ENCODE measurements around the gene TRAK1. TPM values are rescaled to one million over a fixed set of nuclear protein-coding genes. Genes with fewer than 3 reads are reported as not detected.

Gene TRAK1
- polyA plus RNA-seq, 3 donors = 6.6 to 40.8 (median 7.0) TPM

DNA sequence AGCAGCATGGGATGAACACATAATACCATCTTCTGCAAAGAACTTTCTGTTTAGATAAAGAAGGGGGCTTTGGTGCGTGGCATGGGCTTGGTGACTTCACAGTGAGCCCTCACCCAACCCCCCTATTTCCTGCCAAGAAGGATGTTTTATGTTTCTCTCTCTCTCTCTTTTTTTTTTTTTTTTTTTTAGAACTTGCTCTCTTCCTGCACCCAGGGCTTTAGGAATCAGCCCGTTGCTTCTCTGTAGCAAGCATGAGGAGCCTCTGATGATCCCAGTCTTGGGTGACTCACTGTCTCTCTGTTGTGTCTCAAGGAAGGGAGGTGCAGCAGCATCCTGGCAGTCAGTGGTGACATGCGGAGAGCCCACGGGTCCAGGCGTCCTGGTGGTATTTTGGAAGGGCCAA lies 125.8 kb downstream of the TRAK1 start:
- Histone ChIP-seq H3K27me3 (ENCODE audit: control insufficient read depth in 2 of 2, insufficient read depth in 2 of 2, low read length in 2 of 2) (no peaks in the 10 kb centered on the region), H3K36me3 (replicated peaks in 1 of 2; ENCODE audit: control insufficient read depth in 1 of 2, insufficient read depth in 2 of 2, low read length in 2 of 2) (peaks cover 54 to 94% of the 10 kb centered on the region in 2 donors), H4K20me1 (ENCODE audit: insufficient read depth, low read length) (no peaks in the 10 kb centered on the region), H3K4me3 (replicated peaks in 1 of 3; ENCODE audit: low read depth in 2 of 3, low read length in 3 of 3) (no peak overlapping the region), H3K27ac (ENCODE audit: low read depth in 1 of 2, low read length in 2 of 2) (no peak overlapping the region), H3K79me2 (ENCODE audit: insufficient read depth, low read length) (no peaks in the 10 kb centered on the region), H3K4me1 (ENCODE audit: control insufficient read depth in 1 of 2, insufficient read depth in 2 of 2, low read length in 2 of 2) (no peaks in the 10 kb centered on the region), H3K9me3 (replicated peaks in 1 of 2; ENCODE audit: control insufficient read depth in 1 of 2, insufficient read depth in 1 of 2, low read length in 2 of 2) (no peaks in the 10 kb centered on the region), H3K4me2 (replicated peaks; ENCODE audit: extremely low read depth, low read length, poor library complexity, severe bottlenecking) (no peak overlapping the region), H2AFZ (ENCODE audit: insufficient read depth, low read depth, low read length, poor library complexity, severe bottlenecking) (no peak overlapping the region), H3K9ac (ENCODE audit: insufficient read depth, low read length, poor library complexity, severe bottlenecking) (no peak overlapping the region)
- DNase-seq = no peak
- Mint-ChIP-seq H3K4me3 (no peak overlapping the region), H3K4me1 (peaks cover 2% of the 10 kb centered on the region), H3K27me3 (ENCODE audit: low read depth in 3 of 3) (no peaks in the 10 kb centered on the region), H3K27ac (no peak overlapping the region), H3K9me3 (no peaks in the 10 kb centered on the region), H3K36me3 (peaks cover 76 to 95% of the 10 kb centered on the region in 2 donors)
- intact Hi-C loops (cut with micrococcal nuclease) = no loop called here
- WGBS (ENCODE audit: insufficient coverage) = 46% methylated on average over 1 of the region's 5 CpGs
- TF ChIP-seq, protein P1, sequence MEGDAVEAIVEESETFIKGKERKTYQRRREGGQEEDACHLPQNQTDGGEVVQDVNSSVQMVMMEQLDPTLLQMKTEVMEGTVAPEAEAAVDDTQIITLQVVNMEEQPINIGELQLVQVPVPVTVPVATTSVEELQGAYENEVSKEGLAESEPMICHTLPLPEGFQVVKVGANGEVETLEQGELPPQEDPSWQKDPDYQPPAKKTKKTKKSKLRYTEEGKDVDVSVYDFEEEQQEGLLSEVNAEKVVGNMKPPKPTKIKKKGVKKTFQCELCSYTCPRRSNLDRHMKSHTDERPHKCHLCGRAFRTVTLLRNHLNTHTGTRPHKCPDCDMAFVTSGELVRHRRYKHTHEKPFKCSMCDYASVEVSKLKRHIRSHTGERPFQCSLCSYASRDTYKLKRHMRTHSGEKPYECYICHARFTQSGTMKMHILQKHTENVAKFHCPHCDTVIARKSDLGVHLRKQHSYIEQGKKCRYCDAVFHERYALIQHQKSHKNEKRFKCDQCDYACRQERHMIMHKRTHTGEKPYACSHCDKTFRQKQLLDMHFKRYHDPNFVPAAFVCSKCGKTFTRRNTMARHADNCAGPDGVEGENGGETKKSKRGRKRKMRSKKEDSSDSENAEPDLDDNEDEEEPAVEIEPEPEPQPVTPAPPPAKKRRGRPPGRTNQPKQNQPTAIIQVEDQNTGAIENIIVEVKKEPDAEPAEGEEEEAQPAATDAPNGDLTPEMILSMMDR (IDR thresholded peaks at IDR 0.05) = no peak

DNA sequence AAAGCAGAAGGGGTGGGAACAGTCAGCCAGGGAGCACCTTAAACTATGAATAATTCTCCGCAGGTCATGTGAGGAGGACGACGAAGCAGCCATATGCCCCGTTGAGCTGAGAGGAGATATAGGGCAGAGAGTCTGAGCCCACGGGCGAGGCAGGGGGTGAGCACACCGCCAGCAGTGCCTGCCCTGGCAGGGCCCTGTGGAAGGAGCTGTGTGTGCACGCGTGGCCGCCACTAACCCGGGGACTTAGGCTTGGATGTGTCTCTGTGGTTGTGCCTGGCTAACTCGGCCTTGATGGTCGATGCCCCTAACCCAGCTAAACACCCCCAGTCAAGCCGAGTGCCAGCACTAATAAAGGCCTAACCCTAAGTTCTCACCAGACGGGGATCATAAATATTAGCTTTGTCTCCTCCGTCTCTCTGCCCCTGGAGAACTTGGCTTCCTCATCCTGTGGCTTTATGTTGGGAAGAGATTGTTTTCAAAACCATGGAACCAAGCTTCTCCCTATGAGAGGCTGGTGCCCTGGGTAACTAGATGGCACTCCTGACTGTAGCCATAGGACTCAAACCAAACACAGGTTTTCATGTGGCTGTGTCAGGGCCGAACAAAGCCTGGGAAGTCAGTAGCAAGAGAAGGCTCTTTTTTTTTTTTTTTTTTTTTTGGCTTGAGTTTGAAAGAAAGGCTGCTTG lies 129.4 kb downstream of the TRAK1 start:
- no peaks in the 10 kb centered on the region for H3K9me3 Mint-ChIP-seq
- Histone ChIP-seq H3K4me1 (ENCODE audit: control insufficient read depth in 1 of 2, insufficient read depth in 2 of 2, low read length in 2 of 2) (no peaks in the 10 kb centered on the region), H4K20me1 (ENCODE audit: insufficient read depth, low read length) (no peaks in the 10 kb centered on the region), H3K4me3 (replicated peaks in 1 of 3; ENCODE audit: low read depth in 2 of 3, low read length in 3 of 3) (no peak overlapping the region), H3K9ac (ENCODE audit: insufficient read depth, low read length, poor library complexity, severe bottlenecking) (no peak overlapping the region), H3K9me3 (replicated peaks in 1 of 2; ENCODE audit: control insufficient read depth in 1 of 2, insufficient read depth in 1 of 2, low read length in 2 of 2) (no peaks in the 10 kb centered on the region), H3K27me3 (ENCODE audit: control insufficient read depth in 2 of 2, insufficient read depth in 2 of 2, low read length in 2 of 2) (no peaks in the 10 kb centered on the region), H3K4me2 (replicated peaks; ENCODE audit: extremely low read depth, low read length, poor library complexity, severe bottlenecking) (no peak overlapping the region), H2AFZ (ENCODE audit: insufficient read depth, low read depth, low read length, poor library complexity, severe bottlenecking) (no peak overlapping the region), H3K36me3 (replicated peaks in 1 of 2; ENCODE audit: control insufficient read depth in 1 of 2, insufficient read depth in 2 of 2, low read length in 2 of 2) (peaks cover 62 to 96% of the 10 kb centered on the region in 2 donors), H3K79me2 (ENCODE audit: insufficient read depth, low read length) (no peaks in the 10 kb centered on the region), H3K27ac (ENCODE audit: low read depth in 1 of 2, low read length in 2 of 2) (no peak overlapping the region)
- peak overlapping the region in 2 of 7 donors; percentile 50 to 81 for H3K27ac Mint-ChIP-seq
- H3K27me3 Mint-ChIP-seq (ENCODE audit: low read depth in 3 of 3) = no peaks in the 10 kb centered on the region
- peaks cover 2% of the 10 kb centered on the region for H3K4me1 Mint-ChIP-seq
- no peak for DNase-seq
- H3K36me3 Mint-ChIP-seq = peaks cover 77 to 96% of the 10 kb centered on the region in 2 donors
- TF ChIP-seq, protein P1 (IDR thresholded peaks at IDR 0.05) = no peak
- intact Hi-C loops (cut with micrococcal nuclease) = loop anchor here in 1 of 2 donors (10.0 kb wide), 1 partner anchor 224 kb away; no protein-coding TSS in a partner anchor
- 94% methylated on average over 11 of the region's 17 CpGs for WGBS (ENCODE audit: insufficient coverage)
- no peak overlapping the region for H3K4me3 Mint-ChIP-seq

All from CD14-positive monocyte (primary cell).